GM18499 (cell line): Measurements from ENCODE around the gene SND1.
A peak's percentile ranks its signal among the peaks of the same experiment; 100 is the strongest.

ENCODE experiments used
- ATAC-seq: cut with Tn5 transposase; IDR thresholded peaks from one replicate; pipeline ENCODE4 v1.9.1; 2021; ENCODE audit warnings: moderate number of reproducible peaks; ENCODE audit not compliant: insufficient read depth, unreplicated experiment

The SND1 gene

GRCh38 chr7:127976056-127976737 is 324.2 kb downstream of the SND1 start:
- ATAC-seq, result no peak

GRCh38 chr7:127976738-127977120 is 324.7 kb downstream of the SND1 start:
- ATAC-seq, result no peak

GRCh38 chr7:127978421-127978820 is 326.4 kb downstream of the SND1 start:
- ATAC-seq, result no peak

- no peak for ATAC-seq
These were observed 327.2 kb downstream of the SND1 start for GRCh38 chr7:127979113-127979727.

GRCh38 chr7:127979728-127980126 is 327.7 kb downstream of the SND1 start:
- ATAC-seq, result no peak

GRCh38 chr7:127980901-127981300 is 328.9 kb downstream of the SND1 start:
- ATAC-seq, result no peak

- ATAC-seq, result no peak
These were observed 330.0 kb downstream of the SND1 start for GRCh38 chr7:127981965-127982364.

- ATAC-seq, result no peak
These were observed 331.9 kb downstream of the SND1 start for GRCh38 chr7:127983804-127984332.

GRCh38 chr7:127986581-127987521 is 334.9 kb downstream of the SND1 start:
- no peak for ATAC-seq

- ATAC-seq, result no peak
These were observed 336.8 kb downstream of the SND1 start for GRCh38 chr7:127988751-127989150.

- ATAC-seq, result no peak
These were observed 341.3 kb downstream of the SND1 start for GRCh38 chr7:127993317-127993716.

- ATAC-seq, result no peak
These were observed 342.0 kb downstream of the SND1 start for GRCh38 chr7:127993987-127994386.

- ATAC-seq, result no peak
These were observed 343.3 kb downstream of the SND1 start for GRCh38 chr7:127995156-127995880.

GRCh38 chr7:127995881-127996215 is 343.9 kb downstream of the SND1 start:
- ATAC-seq, result no peak

- ATAC-seq, result no peak
These were observed 344.5 kb downstream of the SND1 start for GRCh38 chr7:127996253-127997071.

GRCh38 chr7:127997226-127997922 is 345.4 kb downstream of the SND1 start:
- no peak for ATAC-seq

GRCh38 chr7:127998671-127999070 is 346.7 kb downstream of the SND1 start:
- ATAC-seq, result no peak

GRCh38 chr7:128000048-128000447 is 348.1 kb downstream of the SND1 start:
- ATAC-seq, result no peak

GRCh38 chr7:128000854-128001265 is 348.9 kb downstream of the SND1 start:
- ATAC-seq, result peak; percentile 55
